Measurements from ENCODE around the gene PMVK. TPM values are rescaled to one million over a fixed set of nuclear protein-coding genes. Genes with fewer than 3 reads are reported as not detected.
A peak's percentile ranks its signal among the peaks of the same experiment; 100 is the strongest.

PMVK gene
- total and polyA plus RNA-seq, 10 of the 15 experiments (the other 5 are each of a cell fraction or from before 2014, with no cell fraction given) = 6.0 to 121 (median 49.4) TPM

GRCh38 chr1:154961207-154962155, 25.0 kb upstream of the PMVK start, which contains the start of gene PYGO2 (continued):
- TF ChIP-seq MLLT1 (IDR thresholded peaks at IDR 0.05) (no peak), ZNF24 (IDR thresholded peaks at IDR 0.05) (peak; percentile 79), ETV6 (conservative IDR thresholded peaks at IDR 0.05 in 1 of 2, IDR thresholded peaks at IDR 0.05 in 1 of 2; ENCODE audit: borderline replicate concordance in 1 of 2, low read depth in 1 of 2) (no peak), HDAC2 (IDR thresholded peaks at IDR 0.05) (no peak), NKRF (conservative IDR thresholded peaks at IDR 0.05) (peak; percentile 79), BCL11A (IDR thresholded peaks at IDR 0.05; ENCODE audit: low read depth, low read length) (no peak), FOXM1 (IDR thresholded peaks at IDR 0.05; ENCODE audit: low read depth, low read length) (no peak), RELA (IDR thresholded peaks at IDR 0.05; ENCODE audit: borderline replicate concordance, partially characterized antibody) (peak; percentile 75), TBL1XR1 (IDR thresholded peaks at IDR 0.05; ENCODE audit: low read depth, low read length) (no peak), RAD51 (IDR thresholded peaks at IDR 0.05) (no peak), GATAD2B (conservative IDR thresholded peaks at IDR 0.05; ENCODE audit: low read depth) (peak; percentile 89; the same call in 1 of the 2 replicates), BMI1 (IDR thresholded peaks at IDR 0.05; ENCODE audit: borderline replicate concordance) (no peak), PBX3 (IDR thresholded peaks at IDR 0.05; ENCODE audit: insufficient replicate concordance, low read depth, low read length) (no peak), ATF7 (IDR thresholded peaks at IDR 0.05; ENCODE audit: low read depth) (peak; percentile 93), IRF5 (IDR thresholded peaks at IDR 0.05; ENCODE audit: borderline replicate concordance) (no peak), USF2 (IDR thresholded peaks at IDR 0.05; ENCODE audit: borderline replicate concordance, low read depth, low read length) (no peak), NFXL1 (IDR thresholded peaks at IDR 0.05; ENCODE audit: borderline replicate concordance) (no peak), SIN3A (IDR thresholded peaks at IDR 0.05; ENCODE audit: low read depth, low read length) (no peak; the same call in 1 of the 2 replicates), ZNF384 (IDR thresholded peaks at IDR 0.05; ENCODE audit: borderline replicate concordance, low read depth, low read length) (no peak), YBX1 (IDR thresholded peaks at IDR 0.05) (no peak), ZNF207 (IDR thresholded peaks at IDR 0.05; ENCODE audit: borderline replicate concordance) (peak; percentile 93), ATF3 (IDR thresholded peaks at IDR 0.05; ENCODE audit: borderline replicate concordance, extremely low read depth, low read depth, low read length) (no peak)
